Stimulated activated CD4-positive, alpha-beta T cell treated with anti-CD3 and anti-CD28 coated beads, Interleukin-15, amount 100 ng/mL, for 24 hours (primary cell): Measurements from ENCODE around the gene TRIL.

Source experiments
- DNase-seq: peaks from one replicate; pipeline ENCODE4 v3.0.0-alpha.2; 2020

The TRIL gene, protein sequence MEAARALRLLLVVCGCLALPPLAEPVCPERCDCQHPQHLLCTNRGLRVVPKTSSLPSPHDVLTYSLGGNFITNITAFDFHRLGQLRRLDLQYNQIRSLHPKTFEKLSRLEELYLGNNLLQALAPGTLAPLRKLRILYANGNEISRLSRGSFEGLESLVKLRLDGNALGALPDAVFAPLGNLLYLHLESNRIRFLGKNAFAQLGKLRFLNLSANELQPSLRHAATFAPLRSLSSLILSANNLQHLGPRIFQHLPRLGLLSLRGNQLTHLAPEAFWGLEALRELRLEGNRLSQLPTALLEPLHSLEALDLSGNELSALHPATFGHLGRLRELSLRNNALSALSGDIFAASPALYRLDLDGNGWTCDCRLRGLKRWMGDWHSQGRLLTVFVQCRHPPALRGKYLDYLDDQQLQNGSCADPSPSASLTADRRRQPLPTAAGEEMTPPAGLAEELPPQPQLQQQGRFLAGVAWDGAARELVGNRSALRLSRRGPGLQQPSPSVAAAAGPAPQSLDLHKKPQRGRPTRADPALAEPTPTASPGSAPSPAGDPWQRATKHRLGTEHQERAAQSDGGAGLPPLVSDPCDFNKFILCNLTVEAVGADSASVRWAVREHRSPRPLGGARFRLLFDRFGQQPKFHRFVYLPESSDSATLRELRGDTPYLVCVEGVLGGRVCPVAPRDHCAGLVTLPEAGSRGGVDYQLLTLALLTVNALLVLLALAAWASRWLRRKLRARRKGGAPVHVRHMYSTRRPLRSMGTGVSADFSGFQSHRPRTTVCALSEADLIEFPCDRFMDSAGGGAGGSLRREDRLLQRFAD

DNA sequence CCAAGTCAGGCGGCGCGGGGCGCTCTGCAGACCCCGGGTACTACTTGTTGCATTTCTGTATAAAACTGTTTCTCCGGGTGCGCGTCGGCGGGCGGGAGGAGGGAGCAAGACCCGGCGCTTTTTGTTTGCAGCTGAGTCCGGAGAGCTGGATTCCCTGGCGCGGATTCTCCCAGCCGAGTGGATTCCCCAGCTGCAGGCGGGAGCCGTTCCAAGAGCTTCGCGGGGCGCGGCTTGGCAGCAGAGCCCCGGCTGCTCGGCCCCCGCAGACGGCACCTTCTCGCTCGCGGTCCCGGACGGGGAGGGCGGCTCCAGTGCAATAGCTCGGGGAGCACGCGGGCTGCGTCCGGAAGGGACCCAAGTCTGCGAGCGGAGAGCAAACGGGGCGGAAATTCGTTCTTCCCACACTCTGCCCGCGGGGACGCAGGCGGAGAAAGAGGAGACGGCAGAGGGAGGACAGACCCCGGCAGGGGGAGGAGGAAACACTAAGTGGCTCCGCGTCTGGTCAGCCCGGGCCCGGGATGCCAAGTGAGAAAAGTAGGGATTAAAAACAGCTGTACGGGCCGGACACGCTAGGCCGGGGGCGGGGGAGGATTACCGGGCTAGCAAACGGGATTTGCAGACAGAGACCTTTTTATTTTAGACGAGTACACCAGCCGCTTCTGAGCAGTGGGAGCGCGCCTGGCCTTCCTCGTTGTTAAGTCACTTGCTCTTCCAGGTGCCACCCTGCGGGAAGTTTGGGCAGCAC lies at the start of gene TRIL:
TSS of gene TRIL (minus strand) at position 96 of the 745 bp plus-strand sequence. CDS start 284 bp downstream, outside the sequence.
- DNase-seq: peak; percentile 18

DNA sequence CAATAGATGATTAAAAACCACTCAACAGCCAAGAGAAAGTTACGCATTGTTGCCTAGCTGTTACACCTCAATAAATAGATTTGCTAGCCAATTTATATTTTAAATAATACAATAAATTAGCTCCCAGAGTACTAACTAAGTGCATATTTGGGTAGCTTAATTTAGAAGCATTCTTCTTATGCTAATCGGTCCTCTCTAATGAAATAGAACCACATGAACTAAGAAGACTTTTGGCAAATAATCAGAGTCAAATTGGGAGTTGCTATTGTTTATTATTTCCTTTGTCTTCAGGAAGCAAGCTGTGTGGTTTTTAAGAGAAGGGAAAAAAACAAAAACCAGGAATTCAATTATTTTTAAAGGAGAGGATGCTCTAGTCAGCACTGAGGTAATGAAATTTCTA lies 49.0 kb upstream of the TRIL start:
- no peak for DNase-seq

DNA sequence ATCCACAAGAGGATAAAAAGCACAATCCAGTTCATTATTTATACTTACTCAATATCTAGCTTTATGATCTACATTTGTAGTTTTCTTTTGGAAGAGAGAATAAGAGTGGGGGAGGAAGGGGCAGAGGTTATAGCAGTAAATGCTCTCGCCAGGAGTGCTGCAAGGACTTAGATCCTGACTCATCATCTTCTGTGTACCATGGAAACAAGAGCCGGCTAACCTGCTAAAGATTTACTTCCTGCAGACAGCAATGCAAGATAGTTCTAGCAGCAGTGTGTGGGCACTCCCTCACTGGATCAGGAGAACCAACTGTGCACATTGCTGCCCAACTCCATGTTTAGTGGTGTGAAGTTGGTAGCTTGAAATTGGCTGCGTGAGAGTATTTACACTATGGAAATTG lies 47.7 kb upstream of the TRIL start:
- DNase-seq: no peak

DNA sequence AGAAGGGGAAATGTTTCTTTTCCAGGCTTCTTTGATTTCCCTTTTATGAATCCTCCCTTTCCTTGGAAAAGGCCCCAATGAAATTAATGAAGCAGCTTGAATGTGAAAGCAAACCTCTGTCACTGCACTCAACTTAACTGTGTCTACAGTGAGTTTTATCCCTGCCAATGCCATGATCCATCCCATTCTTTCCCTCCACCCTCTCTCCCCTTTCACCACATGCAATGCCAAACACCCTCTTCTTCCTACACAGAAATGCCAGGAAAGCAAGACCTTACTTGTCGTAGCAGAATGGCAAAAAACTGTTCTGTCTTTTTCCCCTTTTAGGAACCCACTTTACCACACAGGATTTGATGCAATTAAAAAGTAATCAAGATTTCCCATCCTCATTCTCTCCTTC lies 47.3 kb upstream of the TRIL start:
- DNase-seq: no peak

DNA sequence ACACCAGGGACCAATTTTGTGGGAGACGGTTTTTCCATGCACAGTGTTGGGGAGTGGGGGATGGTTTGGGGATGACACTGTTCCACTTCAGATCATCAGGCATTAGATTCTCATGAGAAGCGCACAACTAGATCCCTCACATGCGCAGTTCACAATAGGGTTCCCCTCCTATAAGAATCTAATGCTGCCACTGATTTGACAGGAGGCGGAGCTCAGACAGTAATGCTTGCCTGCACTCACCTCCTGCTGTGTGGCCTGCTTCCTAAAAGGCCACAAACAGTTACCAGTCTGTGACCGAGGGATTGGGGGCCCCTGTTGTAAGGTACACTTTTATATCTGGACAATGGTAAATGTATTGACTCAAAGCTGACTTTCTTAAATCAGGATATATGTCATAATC lies 45.6 kb upstream of the TRIL start:
- DNase-seq: no peak

DNA sequence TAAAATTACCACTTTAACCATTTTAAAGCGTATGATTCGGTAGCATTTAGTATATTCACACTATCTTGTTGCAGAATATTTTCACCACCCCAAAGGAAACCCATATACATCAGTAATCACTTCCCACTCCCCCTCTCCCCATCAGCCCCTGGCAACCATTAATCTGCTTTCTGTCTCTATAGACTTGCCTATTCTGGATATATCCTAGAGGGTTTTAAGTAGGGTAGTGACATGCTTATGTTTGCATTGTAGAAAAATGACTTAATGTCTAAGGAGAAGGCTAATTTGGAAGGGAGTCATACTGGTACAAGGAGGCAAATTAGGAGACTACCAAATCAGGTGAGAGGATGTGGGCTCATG lies 42.6 kb upstream of the TRIL start:
- no peak for DNase-seq

DNA sequence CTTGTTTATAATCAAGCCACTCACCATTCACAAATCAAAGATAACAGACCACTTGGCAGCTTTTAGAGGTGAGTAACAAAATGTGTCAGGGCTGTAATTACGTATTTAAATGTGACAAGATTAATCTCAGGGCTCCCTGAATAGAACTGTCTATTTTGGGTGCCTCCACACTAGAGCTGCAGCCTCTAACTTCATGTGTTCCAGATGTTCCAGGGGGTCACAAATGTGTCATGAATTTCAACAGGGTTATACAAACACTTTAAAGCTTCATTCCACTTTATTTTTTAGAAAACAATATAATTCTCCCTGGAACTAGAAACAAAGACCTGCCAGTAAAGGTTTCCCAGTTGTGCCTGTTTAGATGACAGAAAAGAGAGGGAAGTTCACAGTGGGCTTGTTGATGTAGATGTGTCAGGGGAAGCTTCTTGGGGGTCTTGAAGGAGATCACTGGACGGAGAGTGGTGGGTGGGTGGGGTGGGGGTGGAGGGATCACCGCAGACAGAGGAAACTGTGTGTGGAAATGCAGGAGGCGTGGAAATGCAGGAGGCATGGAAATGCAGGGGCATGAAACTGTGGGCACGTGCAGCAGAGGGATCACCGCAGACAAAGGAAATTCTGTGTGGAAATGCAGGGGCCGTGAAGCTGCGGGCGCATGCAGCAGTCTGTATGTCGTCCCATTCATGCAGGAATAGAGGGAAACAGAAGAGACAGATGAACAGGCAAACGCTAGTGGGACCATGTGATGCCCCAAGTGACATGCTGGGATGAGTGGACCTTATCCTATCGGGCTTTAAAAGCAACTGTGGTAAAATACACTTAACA lies 42.0 kb upstream of the TRIL start:
- no peak for DNase-seq

DNA sequence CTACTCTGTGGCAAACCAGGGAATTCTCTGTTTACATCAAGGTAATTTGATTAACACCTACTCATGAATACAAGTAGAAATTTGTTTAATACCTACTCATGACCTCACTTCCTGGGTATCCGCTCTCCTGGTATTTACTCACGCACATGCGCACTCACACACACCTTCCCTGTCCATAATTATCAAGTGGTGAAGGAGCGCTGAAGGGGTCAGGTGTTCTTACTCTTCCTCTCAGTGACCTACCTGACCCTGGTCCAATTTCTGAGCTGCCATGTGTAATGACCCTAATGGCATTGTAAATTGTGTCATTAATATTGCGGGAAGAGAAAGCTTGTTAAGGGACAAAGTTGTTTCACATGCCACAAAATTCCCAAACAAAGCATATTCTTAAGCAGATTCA lies 41.3 kb upstream of the TRIL start:
- DNase-seq: no peak

DNA sequence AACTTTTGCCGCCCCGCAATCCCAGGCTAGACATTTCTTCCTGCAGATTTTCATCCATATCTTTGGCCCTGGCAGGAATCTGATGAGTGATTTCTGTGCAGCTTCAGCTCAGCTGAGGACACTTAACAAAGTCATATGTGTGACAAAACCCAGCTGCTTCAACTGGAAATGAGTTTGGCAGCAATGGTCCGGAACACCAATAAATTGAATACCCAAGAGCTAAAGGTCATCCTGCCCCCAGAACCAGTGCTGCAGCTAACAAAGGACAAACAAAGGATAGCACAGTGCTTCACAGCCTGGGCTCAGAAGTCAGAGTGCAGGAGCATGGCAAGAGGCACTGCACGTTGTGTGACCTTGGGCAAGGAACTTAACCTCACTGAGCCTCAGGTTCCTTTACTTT lies 40.0 kb upstream of the TRIL start:
- no peak for DNase-seq

DNA sequence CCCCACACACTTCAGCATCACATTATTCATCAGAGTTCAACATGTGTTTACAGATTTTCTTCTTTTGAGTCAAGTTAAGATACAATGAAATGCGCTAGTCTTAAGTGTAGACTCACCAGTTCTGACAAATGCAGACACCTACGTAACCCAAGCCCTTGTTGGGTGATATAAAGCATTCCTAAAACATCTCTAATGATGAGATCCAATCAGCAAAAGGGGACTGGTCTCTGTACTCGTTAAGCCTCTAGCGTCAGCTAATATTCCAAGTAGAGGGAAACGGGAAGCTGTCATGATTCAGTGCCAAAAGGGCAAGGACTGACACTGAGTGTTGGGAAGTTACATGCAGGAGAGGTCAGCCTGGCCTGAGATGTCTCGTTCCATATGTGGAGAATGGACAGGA lies 38.7 kb upstream of the TRIL start:
- DNase-seq: no peak

DNA sequence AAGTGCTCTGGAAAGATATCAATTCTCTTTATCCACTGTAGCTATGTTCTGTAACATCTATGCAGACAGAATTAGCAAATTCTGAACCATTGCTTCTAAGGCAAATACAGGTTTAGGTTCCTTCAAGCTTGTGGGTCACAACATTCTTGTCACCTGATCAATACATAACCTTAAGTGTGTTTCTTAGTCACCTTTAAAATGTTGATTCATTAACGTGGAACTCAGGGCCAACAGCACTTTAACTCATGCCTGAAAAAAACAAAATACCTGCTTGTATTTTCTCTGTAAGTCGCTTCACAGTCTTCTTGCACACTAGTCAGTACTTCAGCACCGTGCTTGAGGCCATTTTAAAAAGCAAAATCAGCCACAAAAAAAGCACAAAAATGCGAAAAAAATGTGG lies 35.2 kb upstream of the TRIL start:
- DNase-seq: no peak

DNA sequence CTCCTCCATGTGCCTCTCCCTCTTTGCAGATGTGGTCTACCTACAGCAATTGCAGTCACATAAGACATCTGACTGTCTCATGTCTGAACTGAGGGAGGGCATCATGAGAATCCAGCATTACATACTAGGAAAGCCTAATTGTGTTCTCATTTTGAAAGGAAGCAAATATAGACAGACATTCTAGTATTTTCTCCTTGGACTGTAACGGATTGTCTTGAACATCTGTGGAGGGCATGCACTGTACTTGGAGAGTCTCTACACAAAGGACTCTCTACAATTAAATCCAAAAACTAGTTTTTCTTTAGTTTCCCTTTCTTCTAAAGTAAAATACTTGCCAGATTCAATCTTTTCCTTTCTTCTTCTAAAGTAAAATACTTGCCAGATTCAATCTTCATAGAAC lies 34.7 kb upstream of the TRIL start:
- no peak for DNase-seq

DNA sequence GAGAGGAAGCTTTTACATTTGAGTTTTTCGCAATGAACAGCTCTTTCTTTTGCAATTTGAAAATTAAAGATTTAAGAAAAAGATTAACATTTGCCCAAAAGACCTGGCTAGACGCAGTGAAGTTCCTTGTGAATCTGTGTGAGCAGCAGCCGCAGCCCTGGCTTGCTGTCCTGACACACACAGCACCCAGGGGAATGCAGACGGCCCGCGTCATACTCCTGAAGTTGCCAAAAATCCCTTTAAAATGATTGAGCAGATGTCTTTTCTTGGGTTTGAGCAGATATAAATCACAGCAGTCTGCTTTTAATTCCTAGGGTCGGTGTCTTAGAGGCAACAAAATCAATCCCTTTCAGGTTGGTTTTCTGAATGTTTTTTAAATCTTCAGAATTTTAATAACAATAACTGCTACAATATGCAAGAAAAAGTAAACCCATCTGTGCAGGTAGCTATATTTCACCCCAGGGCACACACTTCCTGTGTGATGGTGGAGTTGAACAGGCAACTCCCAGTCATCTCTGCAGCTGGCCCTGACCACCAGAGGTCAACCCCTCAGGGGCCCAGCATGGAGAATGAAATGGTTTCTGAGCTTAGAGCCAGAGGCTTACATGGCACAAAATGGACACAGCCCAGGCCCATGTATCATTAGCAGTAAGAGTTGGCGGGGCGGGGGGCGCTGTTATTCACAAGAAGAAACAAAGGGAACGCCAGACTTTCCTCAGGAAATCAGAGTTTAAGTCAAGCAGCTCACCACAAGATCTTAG lies 32.2 kb upstream of the TRIL start:
- no peak for DNase-seq

DNA sequence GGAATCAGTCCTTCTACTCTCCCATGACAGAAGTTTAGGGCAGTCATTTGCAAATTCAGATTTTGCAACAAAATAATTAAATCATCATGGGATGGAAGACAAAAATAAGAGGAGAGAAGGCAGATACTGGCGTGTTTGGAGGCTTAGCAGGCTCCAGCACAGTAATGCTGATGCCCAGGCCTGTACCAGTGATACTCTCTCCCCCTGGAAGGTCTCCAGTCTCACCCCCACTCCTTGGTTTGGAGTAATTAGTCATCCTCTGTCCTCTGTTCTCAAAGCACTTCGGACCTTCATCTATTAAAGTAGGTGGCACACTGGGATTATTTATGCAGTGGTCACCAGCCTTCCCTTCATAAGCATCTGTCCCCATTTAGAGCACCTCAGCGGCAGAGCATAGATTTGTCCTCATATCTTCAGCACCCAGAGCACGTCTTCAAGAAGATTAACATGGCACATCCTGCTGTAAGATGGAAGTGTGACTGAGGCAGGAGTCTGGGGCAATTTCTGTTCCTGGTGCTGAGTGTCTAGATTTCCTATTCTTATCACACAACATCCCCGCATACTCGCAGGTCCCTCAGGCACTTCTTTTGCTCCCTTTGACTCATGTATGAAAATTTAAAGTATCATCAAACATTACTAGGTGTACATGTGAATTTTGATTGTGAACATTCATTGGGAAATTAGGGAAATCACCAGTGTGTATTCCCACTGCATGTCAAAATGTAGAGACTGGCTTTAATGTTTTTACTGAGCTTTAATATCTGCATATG lies 31.3 kb upstream of the TRIL start:
- no peak for DNase-seq

DNA sequence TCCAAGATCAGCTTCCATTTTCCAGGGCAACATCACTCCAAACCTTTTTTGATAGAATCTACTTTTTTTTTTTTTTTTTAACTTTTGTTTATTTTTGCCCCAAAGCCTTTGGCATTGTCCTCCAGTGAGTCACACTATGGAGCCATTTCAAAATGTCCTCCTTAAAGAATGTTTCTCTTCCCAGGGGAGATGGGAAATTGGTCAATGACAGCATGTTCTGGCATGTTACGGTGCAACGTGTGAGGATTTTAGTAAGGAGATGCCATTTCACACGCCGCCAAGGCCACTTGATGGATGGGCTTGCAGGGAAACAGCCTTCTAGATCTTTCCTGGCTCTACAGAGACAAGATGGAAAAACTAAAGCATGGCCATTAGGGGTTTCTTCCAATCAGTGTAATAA lies 30.7 kb upstream of the TRIL start:
- no peak for DNase-seq

DNA sequence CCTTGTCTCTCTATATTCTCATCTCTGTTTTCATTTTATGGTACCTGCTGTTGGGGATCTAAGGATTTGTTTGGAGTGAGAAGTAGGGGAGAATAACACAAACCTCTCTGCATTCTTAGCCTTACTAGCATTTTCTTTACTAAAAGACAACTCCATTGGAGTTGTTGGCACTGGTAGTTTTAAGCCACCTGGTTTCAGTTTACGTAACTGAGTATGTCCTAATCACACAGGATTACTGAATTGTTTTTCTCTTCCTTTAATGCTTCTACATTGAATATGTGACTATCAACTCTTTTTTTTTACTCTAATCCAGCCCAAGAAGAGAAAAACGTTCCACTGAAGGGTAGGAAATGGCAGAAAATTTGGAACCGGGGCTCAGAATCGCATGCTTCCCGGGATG lies 30.0 kb upstream of the TRIL start:
- DNase-seq: no peak

DNA sequence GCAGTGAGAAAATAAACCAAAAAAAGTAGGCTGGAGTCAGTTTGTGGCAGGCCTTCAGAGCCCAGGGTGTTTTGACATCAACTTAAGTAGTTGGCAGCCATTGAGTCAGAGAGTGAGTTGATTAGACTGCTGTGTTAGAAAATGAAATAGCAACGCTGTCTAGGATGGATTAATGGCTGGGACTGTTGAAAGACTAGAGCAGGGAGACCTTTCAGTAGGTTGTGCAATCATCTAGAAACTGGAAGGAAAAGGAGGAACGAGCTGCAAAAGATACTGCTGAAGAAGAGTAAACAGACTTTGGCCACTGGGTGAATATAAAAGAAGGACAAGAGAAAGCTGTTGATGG lies 28.6 kb upstream of the TRIL start:
- no peak for DNase-seq

DNA sequence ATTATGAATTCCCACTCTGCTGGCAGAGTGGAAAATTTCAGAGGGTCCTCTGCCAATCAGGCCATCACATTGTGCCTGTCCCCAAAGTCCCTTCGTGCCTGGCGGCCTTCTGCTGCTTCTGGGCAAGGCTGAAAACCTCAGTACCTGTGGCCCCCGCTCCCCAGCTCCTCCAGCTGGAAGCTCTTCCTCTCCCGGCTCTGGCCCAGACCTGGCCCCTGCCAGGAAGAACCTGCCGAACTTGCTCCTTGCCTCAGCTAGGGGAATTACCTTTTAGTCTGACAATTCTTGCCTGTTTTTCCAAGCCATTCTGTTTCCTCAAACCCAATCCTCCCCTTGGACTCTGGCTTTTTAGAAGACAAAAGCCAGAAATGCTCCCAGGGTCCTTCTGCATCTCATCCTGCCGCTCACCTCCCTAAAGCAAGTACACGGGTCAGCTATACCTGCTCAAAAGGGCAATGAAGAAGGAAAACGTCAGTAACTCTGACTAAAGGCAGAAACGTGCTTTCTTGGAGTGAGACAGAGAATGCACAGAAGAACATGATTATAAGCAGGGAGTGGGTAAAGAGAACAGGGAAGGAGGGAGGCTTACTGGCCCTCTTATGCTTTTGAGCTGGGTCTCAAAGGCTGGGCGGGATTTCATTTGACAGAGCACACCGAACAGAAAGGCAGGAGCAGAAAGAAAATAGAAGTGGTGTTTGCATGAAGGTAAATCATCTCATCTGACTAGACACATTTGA lies 28.1 kb upstream of the TRIL start:
- DNase-seq: no peak

DNA sequence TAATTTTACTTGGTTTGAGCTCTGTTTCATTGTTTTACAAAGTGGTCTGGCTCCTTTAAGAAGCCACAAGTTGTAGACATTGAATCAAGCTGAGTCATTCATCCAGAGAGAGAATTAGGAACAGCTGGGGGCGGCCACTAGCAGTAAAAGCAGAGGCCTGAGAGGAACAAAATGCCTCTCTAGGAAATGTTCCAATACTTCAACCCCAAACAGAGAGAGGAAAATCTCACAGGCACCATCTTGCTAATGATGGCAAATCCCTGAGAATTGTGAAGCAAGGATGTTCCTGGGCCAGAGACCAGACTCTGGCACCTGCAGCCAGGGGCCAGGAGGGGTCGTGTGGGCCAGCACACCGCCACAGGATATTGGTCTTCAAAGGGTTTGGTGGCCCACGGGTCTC lies 26.5 kb upstream of the TRIL start:
- DNase-seq: no peak

DNA sequence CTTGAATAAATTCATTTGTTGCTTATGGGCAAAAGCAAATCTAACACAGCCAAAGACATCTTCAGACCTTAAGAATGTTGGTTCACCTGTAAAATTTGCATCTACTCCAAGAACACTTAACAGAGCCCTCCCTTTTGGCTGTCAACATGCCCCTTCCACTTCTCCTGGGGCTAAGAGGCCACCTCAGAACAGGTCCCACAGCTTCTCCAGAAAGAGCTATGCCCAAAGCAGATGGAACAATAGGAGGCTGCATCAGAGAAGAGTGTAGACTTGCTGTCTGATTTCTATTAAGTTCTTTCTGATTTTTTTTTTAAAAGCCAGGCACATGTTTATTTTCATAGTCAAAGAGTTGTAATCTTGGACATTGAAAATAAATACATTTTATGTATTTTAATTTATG lies 26.1 kb upstream of the TRIL start:
- no peak for DNase-seq
